IPS-20b (cell line): Measurements from ENCODE around the gene SH3PXD2A.

Experiments
- H3K27ac ChIP-seq: one replicate; pipeline ENCODE4 v1.5.1; 2013; ENCODE audit warnings: low read length
- H3K27me3 ChIP-seq: 2 replicates; pipeline ENCODE4 v1.6.1; 2013; ENCODE audit warnings: mild to moderate bottlenecking, low read length, inconsistent platforms; ENCODE audit not compliant: insufficient read depth
- H3K36me3 ChIP-seq: 2 replicates; pipeline ENCODE4 v1.6.1; 2013; ENCODE audit warnings: low read depth, mild to moderate bottlenecking, inconsistent platforms, low read length, moderate library complexity; ENCODE audit not compliant: insufficient read depth
- H3K4me1 ChIP-seq: 2 replicates; pipeline ENCODE4 v1.6.1; 2013; ENCODE audit warnings: mild to moderate bottlenecking, control low read depth, inconsistent platforms, low read length, moderate library complexity; ENCODE audit not compliant: insufficient read depth
- H3K4me3 ChIP-seq: 2 replicates; pipeline ENCODE4 v1.5.1; 2013; ENCODE audit warnings: mild to moderate bottlenecking, low read length, inconsistent platforms
- H3K9ac ChIP-seq: 2 replicates; pipeline ENCODE4 v1.6.1; 2013; ENCODE audit warnings: low read depth, mild to moderate bottlenecking, inconsistent platforms, low read length, moderate library complexity
- H3K9me3 ChIP-seq: 2 replicates; pipeline ENCODE4 v1.6.1; 2013; ENCODE audit warnings: mild to moderate bottlenecking, low read depth, low read length, inconsistent platforms; ENCODE audit not compliant: insufficient read depth

The SH3PXD2A gene

GRCh38 chr10:103837370-103838069 lies 17.9 kb downstream of the SH3PXD2A start:
- no peak overlapping the region for H3K27ac ChIP-seq
- H3K9ac ChIP-seq = no peak overlapping the region
- no peaks in the 10 kb centered on the region for H3K27me3 ChIP-seq
- no peaks in the 10 kb centered on the region for H3K9me3 ChIP-seq
- H3K4me1 ChIP-seq = peaks cover 37% of the 10 kb centered on the region
- no peaks in the 10 kb centered on the region for H3K36me3 ChIP-seq
- H3K4me3 ChIP-seq = no peak overlapping the region

DNA sequence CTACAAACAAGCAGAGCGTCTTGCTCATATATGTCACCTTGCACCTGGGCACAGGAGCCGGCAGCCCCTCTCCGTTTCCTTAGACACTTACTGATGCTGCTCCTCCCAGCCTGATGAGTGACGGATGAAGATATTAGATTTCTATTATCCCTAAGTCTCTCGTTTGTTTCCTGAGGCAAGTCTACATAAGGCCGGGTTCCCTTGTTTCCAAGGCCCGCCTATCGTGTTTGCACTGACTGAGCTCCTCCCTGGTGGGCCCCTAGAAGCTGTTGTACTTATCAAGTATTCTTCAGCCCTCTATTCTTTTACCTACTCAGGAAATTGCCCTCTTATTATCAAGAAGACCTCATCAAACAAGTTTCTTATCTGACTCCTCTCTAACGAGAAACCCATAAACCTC lies 18.5 kb downstream of the SH3PXD2A start:
- Histone ChIP-seq H3K9me3 (no peaks in the 10 kb centered on the region), H3K9ac (no peak overlapping the region), H3K4me1 (peaks cover 37% of the 10 kb centered on the region), H3K27ac (no peak overlapping the region), H3K4me3 (no peak overlapping the region), H3K27me3 (no peaks in the 10 kb centered on the region), H3K36me3 (no peaks in the 10 kb centered on the region)

GRCh38 chr10:103836273-103836672 lies 19.1 kb downstream of the SH3PXD2A start:
- Histone ChIP-seq H3K27me3 (no peaks in the 10 kb centered on the region), H3K9ac (no peak overlapping the region), H3K4me3 (no peak overlapping the region), H3K36me3 (no peaks in the 10 kb centered on the region), H3K27ac (no peak overlapping the region), H3K9me3 (no peaks in the 10 kb centered on the region), H3K4me1 (peaks cover 35% of the 10 kb centered on the region)

DNA sequence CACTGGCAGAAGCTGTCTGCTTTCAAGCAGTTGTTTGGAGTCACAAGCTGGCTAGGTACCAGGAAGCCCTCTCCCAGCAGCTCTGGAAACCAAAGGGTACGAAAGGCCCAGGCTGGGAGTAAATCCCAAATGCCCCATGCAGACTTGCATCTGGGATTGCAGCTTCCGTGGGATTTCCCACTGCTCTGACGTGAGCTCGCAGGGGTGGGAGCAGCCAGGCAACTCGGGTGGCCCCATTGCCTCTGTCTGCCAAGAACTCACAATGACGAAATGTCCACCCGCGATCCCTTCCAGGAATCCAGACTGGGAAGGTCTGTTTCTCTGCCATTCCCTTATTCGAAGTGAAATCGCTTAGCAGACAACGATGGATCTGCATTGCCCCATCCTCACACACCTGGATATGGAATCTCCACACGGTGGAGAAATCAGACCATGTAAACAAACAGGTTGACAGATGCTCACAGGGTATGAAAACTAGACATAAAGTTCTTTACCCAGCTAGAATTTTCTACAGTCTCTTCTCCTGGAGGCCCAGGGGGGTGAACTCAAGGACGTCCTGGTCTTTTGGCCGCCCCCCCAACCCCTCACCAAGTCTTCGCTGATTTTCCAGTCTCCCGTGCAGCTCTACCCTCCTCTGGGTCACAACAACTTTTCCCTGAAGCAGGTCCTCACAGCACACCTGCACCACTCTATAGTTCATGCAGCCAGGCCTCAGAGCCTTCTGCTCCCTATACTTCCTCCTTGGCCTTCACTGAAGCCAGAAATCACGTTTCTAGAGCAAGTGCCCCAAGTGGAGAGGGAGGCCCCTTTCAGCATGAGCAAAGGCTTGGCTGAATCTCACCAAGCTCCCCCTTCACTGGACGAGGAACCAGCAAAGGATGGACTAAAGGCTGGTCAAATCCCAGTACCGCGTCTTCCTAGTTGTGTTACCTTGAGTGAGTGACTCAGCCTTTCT lies 20.0 kb downstream of the SH3PXD2A start:
- Histone ChIP-seq H3K9me3 (no peaks in the 10 kb centered on the region), H3K36me3 (no peaks in the 10 kb centered on the region), H3K27ac (no peak overlapping the region), H3K4me3 (no peak overlapping the region), H3K4me1 (peaks cover 26% of the 10 kb centered on the region; the same call in 1 of the 2 replicates), H3K9ac (no peak overlapping the region), H3K27me3 (no peaks in the 10 kb centered on the region)

DNA sequence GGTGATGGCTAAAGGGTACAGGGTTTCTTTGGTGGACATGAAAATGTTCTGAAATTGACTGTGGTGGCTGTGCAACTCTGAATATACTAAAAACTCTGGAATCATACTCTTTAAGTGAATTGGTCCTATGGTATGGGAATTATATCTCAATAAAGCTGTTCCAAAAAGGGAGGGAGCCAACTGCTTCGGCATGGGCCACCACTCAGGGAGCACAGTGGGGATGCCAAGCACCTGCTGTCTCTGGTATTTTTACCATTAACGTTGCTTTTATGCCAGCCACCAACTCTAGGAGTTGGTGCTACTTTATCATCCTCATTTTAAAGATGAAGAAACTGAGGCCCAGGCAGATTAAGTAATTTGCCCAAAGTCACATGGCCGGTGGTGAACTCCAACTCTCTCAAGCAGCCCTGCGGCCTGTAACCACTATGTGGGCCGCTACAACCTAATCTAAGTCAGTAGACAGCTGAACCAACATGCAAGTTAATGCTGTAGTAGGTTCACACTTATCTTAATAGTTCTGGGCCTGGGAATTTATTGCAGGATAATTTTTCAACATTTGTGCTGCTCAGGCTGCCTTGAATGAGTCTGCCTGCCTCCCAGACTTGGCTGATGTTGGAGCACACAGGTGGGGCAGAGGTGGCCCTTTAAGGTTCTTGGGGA lies 20.8 kb downstream of the SH3PXD2A start:
- H3K27me3 ChIP-seq = no peaks in the 10 kb centered on the region
- H3K4me3 ChIP-seq = peak overlapping the region; percentile 36; the same call in 1 of the 2 replicates
- no peaks in the 10 kb centered on the region for H3K36me3 ChIP-seq
- H3K27ac ChIP-seq = no peak overlapping the region
- H3K4me1 ChIP-seq = peaks cover 22% of the 10 kb centered on the region; the same call in 1 of the 2 replicates
- H3K9me3 ChIP-seq = no peaks in the 10 kb centered on the region
- H3K9ac ChIP-seq = peak overlapping the region; percentile 10; the same call in 1 of the 2 replicates

DNA sequence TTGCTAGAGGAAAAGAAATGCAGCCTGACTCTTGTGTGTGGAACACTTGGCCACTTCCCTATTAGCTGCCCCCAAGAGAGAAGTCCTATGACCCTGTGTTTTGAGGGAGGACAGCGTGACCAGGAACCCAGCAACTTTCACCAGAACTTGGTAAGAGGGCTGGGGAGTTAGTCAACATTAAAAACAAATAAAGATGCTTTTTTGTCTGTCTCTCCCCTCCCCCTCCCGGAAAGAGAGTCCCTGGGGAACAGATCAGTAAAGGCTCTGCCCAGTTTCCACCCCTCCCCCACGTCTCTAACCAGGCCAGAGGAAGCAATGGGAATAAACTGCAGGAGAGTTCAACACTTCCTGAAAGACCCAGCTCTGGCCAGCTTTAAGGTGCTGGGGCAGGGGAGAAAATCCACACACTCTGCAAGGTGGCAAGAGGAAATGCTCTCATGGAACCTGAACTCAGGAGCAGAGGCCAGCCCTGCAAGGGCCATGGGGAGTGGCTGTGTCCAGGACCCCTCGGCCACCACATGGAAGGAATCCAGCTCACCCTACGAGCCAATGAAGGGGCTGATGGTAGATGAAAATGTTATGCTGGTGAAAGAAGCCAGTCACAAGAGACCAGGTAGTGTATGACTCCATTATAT lies 21.5 kb downstream of the SH3PXD2A start:
- no peak overlapping the region for H3K27ac ChIP-seq
- H3K9me3 ChIP-seq = no peaks in the 10 kb centered on the region
- peak overlapping the region; percentile 36; the same call in 1 of the 2 replicates for H3K4me3 ChIP-seq
- peaks cover 17% of the 10 kb centered on the region; the same call in 1 of the 2 replicates for H3K4me1 ChIP-seq
- no peaks in the 10 kb centered on the region for H3K36me3 ChIP-seq
- no peaks in the 10 kb centered on the region for H3K27me3 ChIP-seq
- peak overlapping the region; percentile 10; the same call in 1 of the 2 replicates for H3K9ac ChIP-seq

- Histone ChIP-seq H3K27me3 (no peaks in the 10 kb centered on the region), H3K27ac (no peak overlapping the region), H3K4me3 (no peak overlapping the region), H3K9me3 (no peaks in the 10 kb centered on the region), H3K4me1 (peaks cover 16% of the 10 kb centered on the region; the same call in 1 of the 2 replicates), H3K36me3 (no peaks in the 10 kb centered on the region), H3K9ac (no peak overlapping the region)
Measured at GRCh38 chr10:103832806-103833205, 22.6 kb downstream of the SH3PXD2A start.

GRCh38 chr10:103829838-103830465 lies 25.4 kb downstream of the SH3PXD2A start:
- Histone ChIP-seq H3K4me3 (no peak overlapping the region), H3K36me3 (no peaks in the 10 kb centered on the region), H3K9me3 (no peaks in the 10 kb centered on the region), H3K9ac (no peak overlapping the region), H3K4me1 (peaks cover 16% of the 10 kb centered on the region; the same call in 1 of the 2 replicates), H3K27me3 (no peaks in the 10 kb centered on the region), H3K27ac (no peak overlapping the region)

- Histone ChIP-seq H3K4me1 (peaks cover 9% of the 10 kb centered on the region; the same call in 1 of the 2 replicates), H3K9ac (no peak overlapping the region), H3K36me3 (no peaks in the 10 kb centered on the region), H3K4me3 (no peak overlapping the region), H3K27ac (no peak overlapping the region), H3K27me3 (no peaks in the 10 kb centered on the region), H3K9me3 (no peaks in the 10 kb centered on the region)
Measured at GRCh38 chr10:103829278-103829677, 26.1 kb downstream of the SH3PXD2A start.

- Histone ChIP-seq H3K9ac (no peak overlapping the region), H3K4me1 (peaks cover 3% of the 10 kb centered on the region; the same call in 1 of the 2 replicates), H3K4me3 (no peak overlapping the region), H3K27ac (no peak overlapping the region), H3K36me3 (no peaks in the 10 kb centered on the region), H3K27me3 (no peaks in the 10 kb centered on the region), H3K9me3 (no peaks in the 10 kb centered on the region)
Measured at GRCh38 chr10:103828587-103829197, 26.7 kb downstream of the SH3PXD2A start.
